Measurements from ENCODE around the gene DNAH17.

Gene DNAH17

GRCh38 chr17:78475211-78475610 is 102.0 kb downstream of the DNAH17 start:
- no peak overlapping the region for H3K4me3 ChIP-seq (ENCODE audit: low read depth, low read length)
- no peak for TF ChIP-seq CTCF (IDR thresholded peaks at IDR 0.05; ENCODE audit: control insufficient read depth, extremely low read depth, insufficient read depth)
- no peak for DNase-seq (ENCODE audit: low read depth)

GRCh38 chr17:78474614-78475146 is 102.5 kb downstream of the DNAH17 start:
- no peak overlapping the region for H3K4me3 ChIP-seq (ENCODE audit: low read depth, low read length)
- DNase-seq (ENCODE audit: low read depth): no peak
- TF ChIP-seq CTCF (IDR thresholded peaks at IDR 0.05; ENCODE audit: control insufficient read depth, extremely low read depth, insufficient read depth): no peak

GRCh38 chr17:78473951-78474613 is 103.1 kb downstream of the DNAH17 start:
- no peak for DNase-seq (ENCODE audit: low read depth)
- no peak overlapping the region for H3K4me3 ChIP-seq (ENCODE audit: low read depth, low read length)
- TF ChIP-seq CTCF (IDR thresholded peaks at IDR 0.05; ENCODE audit: control insufficient read depth, extremely low read depth, insufficient read depth): no peak

GRCh38 chr17:78472035-78472905 is 104.9 kb downstream of the DNAH17 start:
- no peak for DNase-seq (ENCODE audit: low read depth)
- no peak overlapping the region for H3K4me3 ChIP-seq (ENCODE audit: low read depth, low read length)
- TF ChIP-seq CTCF (IDR thresholded peaks at IDR 0.05; ENCODE audit: control insufficient read depth, extremely low read depth, insufficient read depth): no peak

- no peak overlapping the region for H3K4me3 ChIP-seq (ENCODE audit: low read depth, low read length)
- TF ChIP-seq CTCF (IDR thresholded peaks at IDR 0.05; ENCODE audit: control insufficient read depth, extremely low read depth, insufficient read depth): no peak
- DNase-seq (ENCODE audit: low read depth): no peak
These were observed 105.6 kb downstream of the DNAH17 start for GRCh38 chr17:78471635-78472034.

- no peak for TF ChIP-seq CTCF (IDR thresholded peaks at IDR 0.05; ENCODE audit: control insufficient read depth, extremely low read depth, insufficient read depth)
- H3K4me3 ChIP-seq (ENCODE audit: low read depth, low read length): no peak overlapping the region
- DNase-seq (ENCODE audit: low read depth): no peak
These were observed 107.8 kb downstream of the DNAH17 start for GRCh38 chr17:78469443-78469842.

Measured in LNCaP clone FGC (cell line).